ENCODE measurements around the gene COL20A1.
"Not testable (repeated sequence)": the region's sequence is repeated elsewhere in the genome, so short reads cannot be mapped to it uniquely, and the experiment has no call there.

COL20A1 gene

DNA sequence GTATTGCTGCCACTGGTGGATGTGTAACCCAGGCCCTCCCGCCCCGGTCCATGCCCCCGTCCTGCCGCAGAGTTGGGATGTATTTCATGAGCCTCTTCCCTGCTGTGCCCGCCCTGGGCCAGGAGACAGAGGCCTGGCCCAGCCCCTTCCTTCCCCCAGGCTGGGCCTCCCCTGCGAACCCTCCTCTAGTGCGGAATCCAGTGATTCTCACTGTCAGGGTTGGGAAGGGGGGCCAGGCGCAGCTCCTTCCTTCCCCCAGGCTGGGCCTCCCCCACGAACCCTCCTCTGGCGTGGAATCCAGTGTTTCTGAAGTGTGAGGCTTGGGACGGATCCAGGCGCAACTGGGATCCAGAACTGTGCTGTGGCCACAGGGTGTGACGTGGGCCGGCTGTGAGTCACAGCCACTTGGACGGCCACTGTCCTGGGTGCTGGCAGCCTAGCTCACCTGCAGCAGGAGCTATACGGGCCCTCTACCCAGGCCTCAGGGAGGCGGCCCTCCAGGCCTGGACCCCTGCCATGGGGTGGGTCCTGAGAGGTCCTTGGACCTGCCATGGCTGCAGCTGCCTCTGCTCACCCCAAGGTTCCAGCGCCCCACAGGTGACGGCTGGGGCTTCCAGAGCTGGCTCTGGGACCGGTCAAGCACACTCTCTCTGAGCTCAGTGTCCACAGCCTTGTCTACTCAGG, 28.3 kb downstream of the COL20A1 start:
- no peak for DNase-seq

GRCh38 chr20:63322146-63322932, 29.4 kb downstream of the COL20A1 start:
- DNase-seq, result no peak

- DNase-seq, result no peak
These were observed 29.9 kb downstream of the COL20A1 start for GRCh38 chr20:63322933-63323273.

- DNase-seq, result no peak
These were observed 30.5 kb downstream of the COL20A1 start for GRCh38 chr20:63323357-63323981.

GRCh38 chr20:63325021-63325471, 32.1 kb downstream of the COL20A1 start:
- no peak for DNase-seq

- no peak for DNase-seq
These were observed 32.7 kb downstream of the COL20A1 start for GRCh38 chr20:63325554-63326313.

GRCh38 chr20:63326314-63327230, 33.6 kb downstream of the COL20A1 start:
- DNase-seq, result no peak

DNA sequence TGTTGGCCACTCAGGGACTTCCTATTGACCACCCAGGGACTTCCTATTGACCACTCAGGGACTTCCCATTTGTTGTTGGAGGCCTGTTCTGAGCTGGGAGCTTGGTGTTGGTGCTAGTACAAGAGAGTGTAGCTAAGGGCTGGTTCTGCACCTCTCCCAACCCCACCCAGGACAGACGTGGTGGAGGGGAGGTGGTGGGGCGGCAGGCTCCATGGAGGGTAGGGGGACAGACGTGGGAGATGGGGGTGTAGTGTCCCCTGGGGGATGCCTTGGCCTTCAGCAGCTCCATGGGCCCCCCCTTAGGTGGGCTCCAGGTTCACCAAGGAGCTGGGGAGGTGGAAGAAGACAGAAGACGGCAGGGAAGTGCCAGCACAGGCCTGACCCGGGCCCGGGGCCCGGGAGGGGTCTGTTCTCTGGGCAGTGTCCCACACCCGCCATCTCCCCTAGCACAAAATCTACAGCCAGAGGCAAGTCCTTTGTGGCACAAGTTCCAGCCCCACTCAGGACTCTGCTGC, 34.3 kb downstream of the COL20A1 start:
- no peak for DNase-seq

DNA sequence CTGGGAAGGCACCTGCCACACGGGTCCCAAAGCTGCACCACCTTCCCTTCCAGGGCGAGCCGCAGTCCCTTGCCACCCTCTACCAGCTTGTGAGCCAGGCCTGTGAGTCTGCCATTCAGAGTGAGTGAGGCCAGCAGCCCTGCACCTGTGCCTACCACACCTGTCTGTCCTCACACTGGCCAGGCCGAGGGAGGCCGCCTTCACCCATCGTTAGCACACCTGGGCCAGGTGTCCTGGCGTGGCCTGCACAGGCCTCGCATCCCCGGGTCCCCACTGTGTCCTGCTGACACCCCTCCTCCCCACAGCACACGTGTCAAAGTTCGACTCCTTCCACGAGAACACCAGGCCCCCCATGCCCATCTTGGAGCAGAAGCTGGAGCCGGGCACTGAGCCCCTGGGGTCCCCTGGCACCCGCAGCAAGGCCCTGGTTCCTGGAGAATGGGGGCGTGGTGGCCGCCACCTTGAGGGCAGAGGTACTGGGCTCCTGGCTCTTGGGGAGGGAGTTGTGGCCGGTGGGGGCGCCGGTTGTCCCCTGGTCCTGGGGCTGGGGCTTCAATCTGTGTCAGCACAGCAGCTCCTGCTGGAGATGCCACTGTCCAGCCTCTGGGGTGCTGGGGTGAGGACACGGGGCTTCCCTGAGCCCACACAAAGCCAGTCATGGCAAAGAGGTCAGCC, 35.2 kb downstream of the COL20A1 start:
- DNase-seq, result no peak

- DNase-seq, result no peak
These were observed 35.8 kb downstream of the COL20A1 start for GRCh38 chr20:63328718-63329275.

GRCh38 chr20:63329331-63330083, 36.5 kb downstream of the COL20A1 start:
- DNase-seq, result no peak

DNA sequence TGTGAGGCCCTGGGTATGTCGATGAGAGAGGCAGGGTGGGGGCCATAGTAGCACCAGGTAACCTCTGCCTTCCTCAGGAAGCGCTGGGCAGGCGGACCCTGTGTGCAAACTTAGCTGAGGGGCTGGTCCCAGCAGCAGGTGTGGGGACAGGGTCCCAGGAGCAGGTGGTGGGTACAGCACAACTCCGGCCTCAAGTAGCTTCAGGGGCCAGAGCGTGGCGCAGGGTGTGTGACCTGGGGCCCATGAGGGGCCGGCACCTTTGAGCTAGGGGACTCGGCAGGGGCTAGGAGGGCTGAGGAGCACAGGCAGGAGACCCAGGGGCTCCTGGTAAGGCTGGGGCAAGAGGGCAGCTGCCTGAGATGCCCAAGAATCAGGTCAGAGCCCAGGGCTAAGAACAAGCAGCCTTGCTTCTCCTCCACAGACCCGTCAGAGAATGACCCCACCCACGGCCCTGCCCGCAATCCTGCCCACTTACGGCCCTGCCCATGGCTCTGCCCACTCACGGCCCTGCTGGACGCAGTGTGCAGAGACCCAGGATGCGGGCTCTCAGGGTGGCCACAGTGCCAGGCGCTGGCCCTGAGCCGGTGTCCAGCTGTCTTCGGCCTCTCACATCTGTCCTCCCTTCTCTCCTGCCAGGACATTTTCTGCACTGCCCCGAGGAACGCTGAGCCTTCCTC, 37.2 kb downstream of the COL20A1 start:
- DNase-seq, result no peak

- no peak for DNase-seq
These were observed 38.0 kb downstream of the COL20A1 start for GRCh38 chr20:63330940-63331339.

DNA sequence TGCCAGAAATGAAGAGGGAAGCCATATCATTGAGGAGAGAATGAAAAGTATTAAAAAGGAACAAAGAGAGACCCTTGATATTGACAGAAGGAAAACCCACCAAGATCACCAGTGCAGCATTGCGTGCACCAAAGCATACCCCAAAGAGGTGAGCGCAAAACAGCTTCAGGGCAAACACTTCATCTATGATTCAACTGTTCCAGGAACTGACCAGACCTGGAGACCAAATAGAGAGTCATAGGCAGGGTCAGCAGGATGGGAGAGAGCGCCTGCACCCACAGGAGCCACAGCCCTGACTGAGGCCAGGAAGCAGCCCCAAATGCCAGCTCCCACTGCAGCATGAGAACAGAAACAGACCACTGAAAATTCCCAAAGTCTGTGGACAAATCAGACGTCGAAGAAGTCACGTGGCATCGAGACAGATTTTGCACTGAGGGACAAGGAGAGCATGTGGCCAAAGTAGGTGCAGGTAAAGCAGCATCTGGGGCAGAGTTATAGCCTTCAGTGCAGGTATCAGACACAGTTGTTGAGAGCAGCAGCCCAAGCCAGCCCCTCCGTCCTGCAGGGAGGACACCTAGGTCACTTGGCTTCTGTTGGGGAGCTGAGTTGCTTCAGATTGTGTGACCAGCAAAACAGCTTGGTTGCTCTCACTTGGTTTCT, 38.9 kb downstream of the COL20A1 start:
- no peak for DNase-seq

GRCh38 chr20:63332488-63333240, 39.7 kb downstream of the COL20A1 start:
- DNase-seq, result no peak

GRCh38 chr20:63333241-63333836, 40.4 kb downstream of the COL20A1 start:
- no peak for DNase-seq

DNA sequence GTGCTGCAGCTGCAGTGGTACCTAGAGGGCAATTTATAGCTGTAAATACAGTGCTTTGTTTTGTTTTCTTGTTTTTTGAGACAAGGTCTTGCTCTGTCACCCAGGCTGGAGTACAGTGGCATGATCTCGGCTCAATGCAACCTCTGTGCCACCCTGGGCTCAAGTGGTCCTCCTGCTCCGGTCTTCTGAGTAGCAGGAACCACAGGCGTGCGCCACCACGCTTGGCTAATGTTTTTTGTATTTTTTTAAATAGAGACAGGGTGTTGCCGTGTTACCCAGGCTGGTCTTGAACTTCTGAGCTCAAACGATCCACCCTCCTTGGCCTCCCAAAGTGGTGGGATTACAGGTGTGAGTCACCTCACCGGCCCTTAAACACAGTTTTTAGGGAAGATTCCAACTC, 41.4 kb downstream of the COL20A1 start:
- no peak for DNase-seq

- not testable (repeated sequence) for DNase-seq
These were observed 42.1 kb downstream of the COL20A1 start for GRCh38 chr20:63335060-63335459.
